GM19025 (cell line): ENCODE results near the gene BIRC7.

Source experiments
- ATAC-seq: cut with Tn5 transposase; IDR thresholded peaks from one replicate; pipeline ENCODE4 v1.9.1; 2021; ENCODE audit warnings: mild to moderate bottlenecking, low read depth, moderate library complexity; ENCODE audit not compliant: unreplicated experiment

The BIRC7 gene

GRCh38 chr20:63277466-63278272 is 42.0 kb downstream of the BIRC7 start:
- no peak for ATAC-seq

- ATAC-seq: no peak
These were observed 43.0 kb downstream of the BIRC7 start for GRCh38 chr20:63278661-63279060.

GRCh38 chr20:63279931-63280330 is 44.2 kb downstream of the BIRC7 start:
- no peak for ATAC-seq

- no peak for ATAC-seq
These were observed 44.7 kb downstream of the BIRC7 start for GRCh38 chr20:63280371-63280770.

- ATAC-seq: no peak
These were observed 45.3 kb downstream of the BIRC7 start for GRCh38 chr20:63280929-63281545.

- ATAC-seq: no peak
These were observed 46.3 kb downstream of the BIRC7 start for GRCh38 chr20:63281742-63282665.

GRCh38 chr20:63282946-63283345 is 47.2 kb downstream of the BIRC7 start:
- ATAC-seq: no peak

- ATAC-seq: no peak
These were observed 47.8 kb downstream of the BIRC7 start for GRCh38 chr20:63283397-63284082.

GRCh38 chr20:63284083-63284440 is 48.4 kb downstream of the BIRC7 start:
- no peak for ATAC-seq

- ATAC-seq: no peak
These were observed 48.8 kb downstream of the BIRC7 start for GRCh38 chr20:63284544-63284949.

- ATAC-seq: no peak
These were observed 49.3 kb downstream of the BIRC7 start for GRCh38 chr20:63284981-63285524.

- no peak for ATAC-seq
These were observed 50.2 kb downstream of the BIRC7 start for GRCh38 chr20:63285636-63286615.

GRCh38 chr20:63286781-63287696 is 51.3 kb downstream of the BIRC7 start:
- ATAC-seq: no peak

- no peak for ATAC-seq
These were observed 52.2 kb downstream of the BIRC7 start for GRCh38 chr20:63287697-63288580.

- no peak for ATAC-seq
These were observed 53.0 kb downstream of the BIRC7 start for GRCh38 chr20:63288581-63289251.

GRCh38 chr20:63289311-63290135 is 53.8 kb downstream of the BIRC7 start:
- no peak for ATAC-seq
